Forelimb muscle (tissue), 1 donor: Measurements from ENCODE around the gene ZDHHC17. TPM values are rescaled to one million over a fixed set of nuclear protein-coding genes. Genes with fewer than 3 reads are reported as not detected.

ENCODE experiments used
- polyA plus RNA-seq: library from polyadenylated mRNA; unstranded; fragments of 120-200 nt; gene quantifications from one replicate; pipeline ENCODE4 v1.2.1, GENCODE V29; 2013; ENCODE audit not compliant: insufficient read length

Gene ZDHHC17
- polyA plus RNA-seq, 1 donor, result 44.0 TPM

Other genes with a start within 250 kb of the ZDHHC17 start
- 26.8 TPM for gene OSBPL8, start 204.3 kb upstream of the ZDHHC17 start, polyA plus RNA-seq
- 28.7 TPM for gene CSRP2, start 114.9 kb downstream of the ZDHHC17 start, polyA plus RNA-seq